H54 (cell line): ENCODE data around the gene ALDOC.
"Not testable (repeated sequence)": the region's sequence is repeated elsewhere in the genome, so short reads cannot be mapped to it uniquely, and the experiment has no call there.

Source experiments
- DNase-seq: peaks from one replicate; pipeline ENCODE4 v3.0.0; 2011; ENCODE audit warnings: low spot score, mixed read lengths; ENCODE audit not compliant: insufficient read length
- FAIRE-seq: peaks from 3 replicates; lab custom pipeline; 2011; peaks lifted over from hg19 to GRCh38; lab: Jason Lieb, UNC
- POLR2A ChIP-seq: IDR thresholded peaks from 2 replicates; pipeline ENCODE4 v1.6.1; 2011; ENCODE audit warnings: low read depth, mild to moderate bottlenecking, low read length

Gene ALDOC

DNA sequence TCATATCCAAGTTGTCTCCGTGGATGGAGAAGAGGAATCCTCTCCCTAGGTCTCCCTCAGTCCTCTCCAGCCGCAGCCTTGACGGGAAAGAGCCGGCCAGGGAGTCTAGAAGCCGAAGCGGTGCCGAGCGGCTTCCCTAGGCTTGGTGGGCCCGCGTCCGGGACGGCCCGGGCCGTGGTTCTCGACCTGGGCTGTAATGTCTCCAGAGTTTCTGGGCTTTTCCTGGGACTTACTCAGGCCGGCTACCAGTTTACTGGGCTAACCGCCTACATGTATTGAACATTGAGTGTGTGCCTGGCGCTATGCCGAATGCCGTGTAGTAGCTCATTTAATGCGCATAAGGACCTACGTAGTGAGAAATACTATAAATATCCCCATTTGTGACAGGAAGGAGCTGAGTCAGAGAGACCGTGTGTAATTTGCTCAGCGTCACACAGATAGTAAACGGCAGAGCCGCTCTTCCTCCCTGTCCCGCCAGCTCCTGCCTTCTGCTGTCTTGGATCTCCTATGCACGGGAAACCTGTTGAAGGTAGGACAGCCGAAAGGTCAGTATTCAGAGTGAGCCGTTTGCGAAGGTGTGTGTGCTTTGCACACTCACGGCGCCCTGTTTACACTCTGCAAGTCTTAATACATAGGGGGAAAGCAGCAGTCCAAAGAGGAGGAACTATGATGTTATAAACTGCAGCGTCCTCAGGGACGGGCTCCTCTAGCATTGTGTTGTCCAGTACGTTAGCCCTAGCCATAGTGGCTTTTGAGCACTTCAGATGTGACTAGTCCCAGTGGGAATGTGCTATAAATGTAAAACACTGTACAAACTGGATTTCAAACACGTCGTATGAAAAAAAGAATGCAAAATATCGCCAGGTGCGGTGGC lies 22.9 kb upstream of the ALDOC start:
- FAIRE-seq = no peak
- DNase-seq = peak; percentile 82
- TF ChIP-seq POLR2A = no peak

DNA sequence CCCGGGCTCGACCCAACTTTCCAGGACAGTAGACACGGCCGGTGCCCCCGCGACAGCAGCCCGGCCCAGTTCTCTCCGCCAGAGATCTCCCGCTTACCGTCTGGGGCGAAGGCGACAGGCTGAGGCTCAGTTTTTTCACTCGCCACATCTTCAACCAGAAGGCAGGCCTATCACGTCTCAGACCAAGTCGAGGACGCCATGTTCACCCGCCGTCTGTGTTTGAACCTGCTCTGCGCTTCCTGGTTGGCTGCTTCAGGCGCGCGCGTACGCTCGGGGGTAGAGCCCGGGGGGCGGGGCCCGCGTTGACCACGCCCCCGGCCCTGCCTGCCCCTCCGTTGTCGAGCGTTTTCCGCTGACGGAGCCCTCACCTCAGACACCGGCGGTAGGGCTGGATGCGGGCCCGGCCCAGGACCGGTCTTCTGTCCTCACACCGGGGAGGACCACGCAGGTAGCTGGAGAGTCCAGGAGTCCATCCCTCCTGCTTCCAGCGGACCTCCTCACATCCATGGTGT lies 22.2 kb upstream of the ALDOC start, which contains the start of gene SPAG5:
SPAG5 (minus strand) TSS at position 227 of the 512 bp plus-strand sequence; CDS start at position 148, 79 bp downstream.
- peak; percentile 99 for DNase-seq
- FAIRE-seq = no peak
- peak; percentile 93 for TF ChIP-seq POLR2A

DNA sequence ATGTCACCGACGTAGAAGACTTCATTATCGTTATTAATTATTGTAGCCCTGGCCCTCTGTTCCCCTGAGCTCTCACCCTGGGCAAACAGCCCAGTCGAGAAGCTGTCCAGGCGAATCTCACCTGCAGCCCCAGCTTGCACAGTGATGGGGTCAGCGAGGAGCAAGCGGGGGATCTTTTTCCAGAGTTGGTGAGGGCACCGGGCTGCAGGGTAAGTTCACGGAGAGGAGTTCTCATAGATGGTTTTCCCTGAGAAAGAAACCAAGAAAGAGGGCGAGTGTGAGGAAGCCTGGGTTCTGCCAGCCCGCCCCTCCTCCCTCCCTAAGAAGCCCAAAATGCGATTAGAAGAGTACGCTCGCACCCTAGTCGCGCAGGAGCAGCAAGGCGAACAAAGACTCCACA lies 21.7 kb upstream of the ALDOC start:
- peak; percentile 34 for DNase-seq
- no peak for FAIRE-seq
- TF ChIP-seq POLR2A = no peak

DNA sequence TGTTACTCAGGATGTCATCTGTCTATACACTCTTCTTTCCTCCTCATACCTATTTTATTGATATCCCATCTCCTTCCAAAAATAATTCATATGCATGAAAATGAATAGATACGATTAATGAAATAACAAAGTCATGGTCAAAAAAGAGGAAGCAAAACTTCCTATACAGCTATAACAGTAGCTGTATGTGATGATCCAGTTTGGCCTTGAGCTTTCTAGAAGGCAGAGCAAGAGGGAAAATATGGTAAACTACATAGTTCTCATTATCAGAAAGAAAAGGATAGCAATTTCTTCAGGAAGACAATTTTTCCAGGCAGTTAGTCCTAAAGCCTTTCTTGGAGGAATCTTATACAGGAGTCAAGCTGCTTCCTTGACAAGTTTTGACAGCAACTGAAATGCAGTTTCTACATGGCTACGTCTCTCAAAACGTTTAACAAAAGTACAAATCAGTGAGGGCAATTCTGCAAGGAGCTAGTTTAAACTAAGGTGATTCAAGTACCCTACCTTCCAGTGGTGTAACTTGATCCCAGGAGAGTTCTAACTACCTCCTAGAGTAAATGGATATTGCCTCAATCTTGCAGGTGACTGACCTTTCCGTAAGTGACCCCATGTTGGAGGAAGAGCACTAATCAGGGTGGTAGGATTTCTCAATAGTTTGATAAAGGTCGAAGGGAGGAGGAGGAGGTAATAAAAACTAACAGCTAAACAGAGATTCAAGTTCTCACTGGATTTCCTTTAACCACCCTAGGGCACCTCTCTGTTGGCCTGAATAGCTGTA lies 21.1 kb upstream of the ALDOC start:
- DNase-seq = no peak

DNA sequence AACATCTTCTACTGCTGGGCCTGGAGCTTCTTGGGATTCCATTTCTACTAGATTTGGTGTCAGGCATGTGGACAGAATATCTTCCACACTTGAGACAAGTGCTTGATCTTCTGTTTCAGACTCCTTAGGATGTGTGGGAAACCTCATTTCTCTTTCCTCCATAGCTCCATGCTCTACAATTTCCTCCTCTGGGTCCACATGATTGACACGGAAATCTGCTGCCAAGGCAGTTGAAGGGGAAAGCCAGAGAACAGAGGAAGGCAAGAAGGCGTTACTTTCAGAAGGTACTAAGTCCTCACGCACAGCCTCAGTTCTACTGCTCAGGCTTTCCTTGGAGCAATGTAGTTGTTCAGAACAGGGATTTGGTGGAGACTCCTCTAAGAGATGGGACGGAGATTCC lies 15.6 kb upstream of the ALDOC start:
- DNase-seq = no peak
- TF ChIP-seq POLR2A = no peak
- no peak for FAIRE-seq

More for the DNA sequence above, 21.1 kb upstream of the ALDOC start:
- no peak for TF ChIP-seq POLR2A
- FAIRE-seq = no peak

DNA sequence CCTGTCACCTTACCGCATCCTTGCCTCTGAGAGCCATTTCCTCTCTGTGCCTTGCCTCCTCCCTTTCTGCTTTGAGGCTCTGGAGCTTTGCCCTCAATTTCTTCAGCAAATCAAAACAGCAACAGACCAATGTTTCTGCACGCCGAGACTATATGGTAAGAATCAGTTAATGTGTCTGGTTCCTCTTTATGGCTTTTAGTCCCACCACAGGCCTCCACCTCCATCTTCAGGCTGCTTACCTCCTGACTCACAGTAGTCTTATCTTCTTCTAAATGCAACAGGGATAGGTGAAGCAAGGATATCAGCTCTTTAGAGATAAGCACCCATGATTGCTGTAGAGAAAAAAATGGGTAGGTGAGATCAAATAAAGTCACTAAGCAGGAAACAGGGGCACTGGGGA lies 9.2 kb upstream of the ALDOC start:
- DNase-seq = no peak
- no peak for FAIRE-seq
- no peak for TF ChIP-seq POLR2A

DNA sequence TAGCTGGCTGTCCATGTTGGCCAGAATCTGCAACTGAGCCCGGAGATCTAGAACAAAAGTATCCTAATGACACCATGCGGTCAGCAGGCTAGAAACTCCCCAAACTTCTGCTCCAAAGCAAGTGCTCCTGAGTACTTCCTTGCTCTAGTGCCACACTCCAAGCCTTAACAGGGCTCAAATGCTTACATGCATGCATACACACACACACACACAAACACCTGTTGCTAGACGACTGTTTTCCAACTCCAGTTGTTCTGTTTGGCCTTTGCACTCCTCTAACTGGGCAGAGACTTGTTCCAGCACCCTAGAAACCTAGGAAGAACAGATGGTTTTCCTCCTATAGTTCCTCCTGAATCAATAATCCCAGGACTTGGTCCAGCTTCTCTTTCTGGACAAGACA lies 7.7 kb upstream of the ALDOC start:
- DNase-seq (no peak), FAIRE-seq (no peak)
- no peak for TF ChIP-seq POLR2A

DNA sequence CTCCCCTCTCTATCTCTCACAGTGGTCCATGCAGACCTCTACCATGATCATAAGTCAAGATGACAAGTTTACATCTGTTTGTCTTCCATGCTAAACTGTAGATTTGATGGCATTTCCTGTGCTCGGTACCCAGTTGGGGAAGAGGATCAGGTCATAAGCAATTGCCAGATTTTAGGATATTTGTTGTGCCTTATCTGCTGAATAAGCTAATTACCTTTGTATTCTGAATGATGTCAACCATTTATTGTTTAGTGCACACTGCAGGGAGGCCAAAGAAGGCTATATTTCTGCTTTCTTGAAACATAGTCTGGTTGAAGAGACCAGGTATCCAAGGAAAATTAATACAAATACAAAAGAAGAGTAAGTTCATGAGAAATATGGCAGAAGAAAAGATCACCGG lies 5.8 kb upstream of the ALDOC start:
- no peak for TF ChIP-seq POLR2A
- DNase-seq = no peak
- no peak for FAIRE-seq

DNA sequence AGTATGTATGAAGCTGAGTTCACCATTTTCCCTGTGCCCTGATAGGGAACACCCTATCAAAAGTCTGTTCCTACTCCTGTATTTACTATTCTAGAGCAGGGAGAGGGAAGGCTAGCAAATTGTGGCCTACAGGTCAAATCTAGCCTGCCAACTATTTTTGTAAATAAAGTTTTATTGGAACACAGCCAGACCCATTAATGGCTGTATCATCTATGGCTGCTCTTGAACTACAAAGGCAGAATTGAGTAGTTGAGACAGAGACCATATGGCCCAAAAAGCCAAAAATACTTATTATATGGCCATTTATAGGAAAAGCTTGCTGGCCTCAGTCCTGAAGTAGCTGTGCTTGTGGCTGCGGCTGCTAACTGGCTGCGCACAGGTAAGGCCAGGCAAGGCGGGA lies 4.3 kb upstream of the ALDOC start:
- FAIRE-seq (no peak), DNase-seq (no peak)
- TF ChIP-seq POLR2A = no peak

DNA sequence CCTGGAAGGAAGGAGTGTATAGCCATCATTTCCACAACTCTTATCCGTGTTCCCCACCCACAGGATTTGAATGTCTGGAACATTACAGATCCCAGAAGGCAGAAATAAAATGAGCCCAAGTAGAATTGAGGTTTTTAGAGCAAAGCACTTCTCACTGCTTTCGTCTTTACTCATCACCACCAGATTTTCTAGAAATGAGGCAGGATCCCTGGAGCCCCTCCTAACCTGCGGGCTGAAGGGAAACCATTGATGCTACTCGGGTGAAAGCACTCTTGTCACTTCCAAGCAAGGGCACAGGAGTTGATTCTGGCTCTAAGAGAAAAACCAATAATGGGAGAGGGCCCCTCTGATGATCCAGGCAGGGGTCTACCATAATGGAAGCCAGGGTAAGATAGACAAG lies 2.8 kb upstream of the ALDOC start:
- FAIRE-seq = no peak
- no peak for TF ChIP-seq POLR2A
- DNase-seq = no peak

DNA sequence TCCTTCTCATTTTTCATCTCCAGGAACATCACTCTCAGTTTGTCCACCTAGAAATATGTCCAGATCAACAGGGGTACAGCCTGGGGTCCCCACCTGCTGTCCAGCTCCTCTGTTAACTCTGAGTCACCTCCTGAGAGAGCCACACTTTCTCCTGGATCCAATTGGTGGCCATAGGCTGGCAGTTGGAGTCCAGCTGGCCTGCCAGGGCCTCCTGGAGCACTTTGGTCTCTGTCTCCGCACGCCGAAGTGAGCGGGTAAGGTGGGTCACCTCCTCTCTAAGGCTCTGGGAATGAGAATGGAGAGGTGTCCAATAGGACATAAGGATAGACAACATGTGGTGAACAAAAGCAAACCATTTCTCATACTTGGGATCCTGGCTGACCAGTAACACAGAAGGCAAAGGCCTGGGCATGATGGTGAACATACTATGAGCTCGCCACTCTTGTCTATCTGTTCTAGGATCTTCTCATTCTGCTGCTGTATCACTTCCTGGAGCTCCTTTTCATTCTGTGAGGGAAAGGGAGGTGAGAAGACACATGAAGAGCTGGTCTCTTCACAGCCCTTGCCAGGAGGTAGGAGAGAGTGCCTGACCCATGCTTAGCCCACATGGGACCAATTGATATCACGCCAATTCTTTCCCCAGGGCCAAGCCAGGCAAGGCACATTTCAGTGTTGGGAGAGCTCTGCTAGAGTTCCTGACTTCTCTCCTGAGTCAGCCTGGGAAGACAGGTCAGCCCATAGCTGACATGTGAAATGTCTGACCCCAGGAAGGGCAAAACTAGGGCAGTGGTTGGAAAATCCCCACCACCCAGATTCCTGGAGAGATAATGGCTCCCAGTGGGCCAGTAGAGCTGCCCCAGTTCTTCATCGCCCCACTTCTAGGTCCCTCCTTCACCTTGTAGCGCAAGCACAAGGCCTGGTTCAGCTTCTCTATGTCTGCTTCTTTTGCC lies 1.8 kb upstream of the ALDOC start:
- no peak for FAIRE-seq

DNA sequence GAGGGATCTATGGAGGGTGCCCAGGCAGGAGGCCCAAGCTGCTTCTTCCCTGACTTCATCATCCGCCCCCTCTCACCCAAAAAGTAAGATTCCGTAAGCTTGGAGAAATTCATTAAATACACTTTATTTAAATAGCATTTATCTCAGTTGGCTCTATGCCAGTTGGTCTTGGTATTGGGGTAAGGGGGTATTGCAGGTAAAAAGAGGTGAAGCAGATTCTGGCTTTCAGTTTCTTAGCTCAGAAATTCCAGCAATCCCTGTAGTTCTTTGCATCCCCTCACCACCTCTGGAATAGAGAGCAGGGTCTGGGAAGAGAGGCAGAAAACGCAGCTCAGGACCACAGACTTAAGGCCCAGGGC lies 750 bp upstream of the ALDOC start:
- no peak for TF ChIP-seq POLR2A
- no peak for DNase-seq
- no peak for FAIRE-seq

More for the DNA sequence above, 1.8 kb upstream of the ALDOC start:
- DNase-seq = no peak
- TF ChIP-seq POLR2A = no peak

DNA sequence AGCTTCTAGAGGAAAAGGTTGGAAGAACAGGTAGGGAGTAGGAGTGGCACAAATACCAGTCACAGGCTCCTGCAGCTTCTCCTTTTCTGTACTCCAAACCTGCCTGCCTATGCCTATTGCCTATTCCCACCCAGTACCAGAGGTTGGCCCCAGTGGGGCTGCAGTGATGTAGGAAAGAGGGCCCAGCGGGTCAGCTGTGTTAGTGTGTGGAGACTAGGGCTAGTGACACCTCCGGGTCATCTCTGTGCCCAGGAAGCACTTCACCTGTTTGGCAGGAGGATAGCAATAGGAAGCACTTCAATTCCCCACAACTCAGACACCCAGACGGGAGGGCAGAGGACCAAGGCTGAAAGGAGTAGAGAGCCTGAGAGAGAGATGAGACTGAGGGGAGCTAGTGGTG lies 679 bp downstream of the ALDOC start:
- DNase-seq, FAIRE-seq: not testable (repeated sequence)
